H1 (cell line): ENCODE results near the gene BORCS8. TPM values are rescaled to one million over a fixed set of nuclear protein-coding genes. Genes with fewer than 3 reads are reported as not detected.

Experiments
- CTCF ChIA-PET: fragments of 300-600 bp; sonication (Branson Sonifier 250); formaldehyde crosslinking; loops from one replicate; lab custom pipeline; 2021; ENCODE audit not compliant: partially characterized antibody; lab: Charles Lee
- POLR2A ChIA-PET: fragments of 300-600 bp; sonication (Branson Sonifier 250); formaldehyde crosslinking; loops from one replicate; lab custom pipeline; 2021; ENCODE audit warnings: inconsistent platforms; ENCODE audit not compliant: partially characterized antibody; lab: Charles Lee
- DNase-seq, 2 experiments: peaks; one replicate each; pipeline versions ENCODE4 v3.0.0 to v3.0.0-alpha.2; 2010 to 2022; ENCODE audit warnings: low spot score in 2 of 2, low read depth in 1 of 2, mixed read lengths in 1 of 2
- FAIRE-seq: peaks from 2 replicates; lab custom pipeline; 2011; peaks lifted over from hg19 to GRCh38; lab: Jason Lieb, UNC
- H2AFZ ChIP-seq: 2 replicates; pipeline ENCODE4 v1.8.1; 2012; ENCODE audit warnings: low read length, inconsistent platforms
- H2AK5ac ChIP-seq: 2 replicates; pipeline ENCODE4 v1.6.1; 2013; ENCODE audit warnings: low read depth, low read length
- H2BK120ac ChIP-seq: replicated peaks from 2 replicates; pipeline ENCODE3; 2013; ENCODE audit warnings: low read depth, low read length, inconsistent platforms
- H2BK12ac ChIP-seq: 2 replicates; pipeline ENCODE4 v1.6.1; 2013; ENCODE audit warnings: low read depth, low read length
- H2BK15ac ChIP-seq: 2 replicates; pipeline ENCODE4 v1.6.1; 2013; ENCODE audit warnings: low read length
- H2BK20ac ChIP-seq: 2 replicates; pipeline ENCODE4 v1.6.1; 2013; ENCODE audit warnings: low read length
- H2BK5ac ChIP-seq: 2 replicates; pipeline ENCODE4 v1.6.1; 2013; ENCODE audit warnings: low read depth, low read length
- H3K14ac ChIP-seq: 2 replicates; pipeline ENCODE4 v1.6.1; 2013; ENCODE audit warnings: inconsistent platforms; ENCODE audit not compliant: insufficient read length
- H3K18ac ChIP-seq: 2 replicates; pipeline ENCODE4 v1.6.1; 2013; ENCODE audit warnings: low read length; ENCODE audit errors: extremely low read depth
- H3K23ac ChIP-seq: 2 replicates; pipeline ENCODE4 v1.6.1; 2013; ENCODE audit warnings: inconsistent platforms; ENCODE audit not compliant: insufficient read length
- H3K23me2 ChIP-seq: 2 replicates; pipeline ENCODE4 v1.6.1; 2013; ENCODE audit warnings: low read depth, low read length
- H3K27ac ChIP-seq: 2 replicates; pipeline ENCODE4 v1.6.1; 2011; ENCODE audit warnings: low read depth, low read length, inconsistent platforms
- H3K27me3 ChIP-seq, 4 experiments: replicated peaks in 1 of 4; 1 replicate in 1 of 4; 2 replicates in 3 of 4; pipeline versions ENCODE4 v1.6.1 to v1.8.1; 2011 to 2013; ENCODE audit warnings: low read length in 3 of 4, mild to moderate bottlenecking in 3 of 4, inconsistent platforms in 2 of 4, mixed read lengths in 2 of 4, moderate library complexity in 1 of 4; ENCODE audit not compliant: control insufficient read depth in 3 of 4, insufficient read depth in 3 of 4; ENCODE audit errors: extremely low read depth in 1 of 4
- H3K36me3 ChIP-seq, 4 experiments: 2 replicates each; pipeline versions ENCODE4 v1.6.1 to v1.8.1; 2011 to 2013; ENCODE audit warnings: mild to moderate bottlenecking in 4 of 4, low read length in 3 of 4, moderate library complexity in 2 of 4, control low read depth in 1 of 4, inconsistent platforms in 1 of 4; ENCODE audit not compliant: insufficient read depth in 4 of 4, control insufficient read depth in 2 of 4
- H3K4ac ChIP-seq: replicated peaks from 2 replicates; pipeline ENCODE3; 2013; ENCODE audit warnings: low read length, low read depth, mixed read lengths, inconsistent platforms; ENCODE audit not compliant: insufficient read length
- H3K4me1 ChIP-seq, 4 experiments: replicated peaks in 1 of 4; 1 replicate in 1 of 4; 2 replicates in 3 of 4; pipeline versions ENCODE4 v1.6.1 to v1.8.1; 2011 to 2013; ENCODE audit warnings: low read length in 3 of 4, inconsistent platforms in 2 of 4, mixed read lengths in 1 of 4; ENCODE audit not compliant: insufficient read depth in 4 of 4, control insufficient read depth in 3 of 4
- H3K4me2 ChIP-seq, 2 experiments: 2 replicates each; pipeline versions ENCODE4 v1.6.1 to v1.8.1; 2011 to 2013; ENCODE audit warnings: low read depth in 2 of 2, low read length in 2 of 2, control low read depth in 1 of 2, inconsistent platforms in 1 of 2, mild to moderate bottlenecking in 1 of 2; ENCODE audit not compliant: insufficient read depth in 1 of 2
- H3K4me3 ChIP-seq, 4 experiments: fragments of 200-600, 300-600 bp in 1 of 4; sonication (generic), shearing (Covaris generic), sonication (Bioruptor Twin) in 1 of 4; 2 replicates each; pipeline versions ENCODE4 v1.5.1 to v1.8.1; 2011 to 2016; ENCODE audit warnings: low read length in 4 of 4, low read depth in 3 of 4, control low read depth in 2 of 4, inconsistent platforms in 2 of 4, mild to moderate bottlenecking in 2 of 4, mixed read lengths in 1 of 4, moderate library complexity in 1 of 4; ENCODE audit not compliant: insufficient read depth in 2 of 4; ENCODE audit errors: extremely low read depth in 1 of 4
- H3K56ac ChIP-seq: replicated peaks from 2 replicates; pipeline ENCODE3; 2013; ENCODE audit warnings: low read depth, mild to moderate bottlenecking, mixed read lengths, low read length, inconsistent platforms; ENCODE audit not compliant: insufficient read length
- H3K79me1 ChIP-seq: 2 replicates; pipeline ENCODE4 v1.6.1; 2013; ENCODE audit warnings: low read depth, low read length, control low read depth
- H3K79me2 ChIP-seq, 2 experiments: 2 replicates each; pipeline versions ENCODE4 v1.6.1 to v1.8.1; 2012 to 2013; ENCODE audit warnings: low read length in 2 of 2, mild to moderate bottlenecking in 2 of 2, inconsistent platforms in 1 of 2; ENCODE audit not compliant: insufficient read depth in 2 of 2, control insufficient read depth in 1 of 2
- H3K9ac ChIP-seq, 4 experiments: replicated peaks in 1 of 4; 1 replicate in 1 of 4; 2 replicates in 3 of 4; pipeline versions ENCODE4 v1.6.1 to v1.8.1; 2011 to 2013; ENCODE audit warnings: low read depth in 3 of 4, low read length in 3 of 4, control low read depth in 2 of 4, mild to moderate bottlenecking in 2 of 4, moderate library complexity in 2 of 4, inconsistent platforms in 1 of 4; ENCODE audit errors: extremely low read depth in 1 of 4
- H3K9me3 ChIP-seq, 2 experiments: 2 replicates each; pipeline versions ENCODE4 v1.6.1 to v1.8.1; 2012 to 2013; ENCODE audit warnings: mild to moderate bottlenecking in 2 of 2, moderate library complexity in 2 of 2, control low read depth in 1 of 2, inconsistent platforms in 1 of 2, low read depth in 1 of 2, low read length in 1 of 2, mixed read lengths in 1 of 2; ENCODE audit not compliant: insufficient read depth in 2 of 2
- H4K20me1 ChIP-seq, 2 experiments: replicated peaks in 1 of 2; 2 replicates each; pipeline versions ENCODE3 to v1.8.1; 2011 to 2013; ENCODE audit warnings: inconsistent platforms in 2 of 2, low read length in 2 of 2, mild to moderate bottlenecking in 1 of 2; ENCODE audit not compliant: insufficient read depth in 2 of 2, control insufficient read depth in 1 of 2
- H4K5ac ChIP-seq: 2 replicates; pipeline ENCODE4 v1.6.1; 2013; ENCODE audit warnings: low read length, low read depth, mixed read lengths, inconsistent platforms; ENCODE audit not compliant: insufficient read length
- H4K8ac ChIP-seq: 2 replicates; pipeline ENCODE4 v1.8.0; 2013; ENCODE audit warnings: mild to moderate bottlenecking, moderate library complexity, low read length, inconsistent platforms; ENCODE audit not compliant: insufficient read depth; ENCODE audit errors: extremely low read depth
- H4K91ac ChIP-seq: replicated peaks from 2 replicates; pipeline ENCODE3; 2013; ENCODE audit warnings: low read length, mixed read lengths, inconsistent platforms; ENCODE audit not compliant: insufficient read length
- BRCA1 ChIP-seq: IDR thresholded peaks from 2 replicates; pipeline ENCODE4 v1.6.1; 2012; ENCODE audit warnings: low read depth, low read length, improper control_type of control experiment
- CHD2 ChIP-seq: IDR thresholded peaks from 2 replicates; pipeline ENCODE4 v1.6.1; 2012; ENCODE audit warnings: low read length, improper control_type of control experiment
- EGR1 ChIP-seq: IDR thresholded peaks from 2 replicates; pipeline ENCODE4 v1.6.1; 2011; ENCODE audit warnings: low read depth, low read length, borderline replicate concordance
- FOSL1 ChIP-seq: IDR thresholded peaks from 2 replicates; pipeline ENCODE4 v1.6.1; 2011; ENCODE audit warnings: mild to moderate bottlenecking, low read depth, low read length, moderate library complexity; ENCODE audit not compliant: insufficient read depth
- KDM4A ChIP-seq: IDR thresholded peaks from one replicate; pipeline ENCODE4 v1.7.1; 2012; ENCODE audit warnings: low read depth, mild to moderate bottlenecking, moderate library complexity, low read length, inconsistent platforms; ENCODE audit not compliant: severe bottlenecking
- MAX ChIP-seq: IDR thresholded peaks from 2 replicates; pipeline ENCODE4 v1.6.1; 2012; ENCODE audit warnings: inconsistent platforms
- NANOG ChIP-seq: IDR thresholded peaks from 2 replicates; pipeline ENCODE4 v1.6.1; 2011; ENCODE audit warnings: low read length, low read depth, mild to moderate bottlenecking, inconsistent platforms; ENCODE audit not compliant: insufficient read depth, poor library complexity, severe bottlenecking
- SAP30 ChIP-seq: fragments of 300-600 bp; sonication (generic); IDR thresholded peaks from 2 replicates; pipeline ENCODE4 v1.7.1; 2012; ENCODE audit warnings: low read length, moderate library complexity, mild to moderate bottlenecking, inconsistent platforms; ENCODE audit not compliant: insufficient read depth, insufficient replicate concordance
- TBP ChIP-seq: IDR thresholded peaks from 2 replicates; pipeline ENCODE4 v1.6.1; 2011; ENCODE audit warnings: low read depth, low read length, improper control_type of control experiment
- WGBS, 2 experiments: shearing (Covaris generic) in 1 of 2; methylation state at CpG; one replicate each; pipeline versions ENCODE4 v1.1.6 to v1.1.7; 2013 to 2015; ENCODE audit warnings: low lambda C conversion rate in 2 of 2, mixed read lengths in 2 of 2, inconsistent platforms in 1 of 2, low coverage in 1 of 2, missing lambda C conversion rate in 1 of 2; ENCODE audit not compliant: insufficient replicate concordance in 2 of 2, insufficient coverage in 1 of 2, insufficient read length in 1 of 2; ENCODE audit errors: extremely low coverage in 1 of 2, missing lambda C conversion rate in 1 of 2; 5-methylcytosine and 5-hydroxymethylcytosine counted together
- polyA plus RNA-seq, 7 experiments: library from polyadenylated mRNA; depleted of rRNA in 3 of 7; stranded (reverse) in 5 of 7; unstranded in 2 of 7; fragments of >200 nt in 5 of 7; fragments of 200-250 nt in 2 of 7; gene quantifications; 1 replicate in 5 of 7; 2 replicates in 1 of 7; 4 replicates in 1 of 7; pipeline versions ENCODE4 v1.2.1 to v1.2.3, GENCODE V29; 2011 to 2013; ENCODE audit warnings: missing spikeins in 2 of 7, mixed read lengths in 2 of 7
- total RNA-seq: library from RNA; stranded (reverse); fragmentation: NEBNext Ultra II Directional; extraction: Animal tissue kit (Norgen Biotek cat#: 25700); gene quantifications from 2 replicates; pipeline ENCODE4 v1.2.1, GENCODE V29; 2021

BORCS8 gene
- total and polyA plus RNA-seq, 2 of the 8 experiments (the other 6 are each of a cell fraction or from before 2014, with no cell fraction given) = 15.0 to 15.9 TPM

- Histone ChIP-seq H2BK15ac (no peak overlapping the region), H3K4me2 (no peak overlapping the region), H3K9ac (no peak overlapping the region), H2BK20ac (no peak overlapping the region), H2BK120ac (no peak overlapping the region), H3K4me3 (no peak overlapping the region), H4K5ac (no peak overlapping the region), H3K27ac (no peak overlapping the region), H3K18ac (no peak overlapping the region), H3K23me2 (no peaks in the 10 kb centered on the region), H3K4ac (no peak overlapping the region), H3K36me3 (no peaks in the 10 kb centered on the region), H3K79me1 (no peaks in the 10 kb centered on the region), H3K4me1 (peaks cover 0 to 2% (median under 1%) of the 10 kb centered on the region in 4 experiments; a peak in 2 of 7 replicates), H2BK12ac (no peak overlapping the region), H3K23ac (no peak overlapping the region), H3K14ac (no peak overlapping the region), H3K79me2 (no peaks in the 10 kb centered on the region), H2AK5ac (no peak overlapping the region), H4K20me1 (no peaks in the 10 kb centered on the region), H2BK5ac (no peak overlapping the region), H3K56ac (no peak overlapping the region), H2AFZ (no peak overlapping the region), H3K9me3 (no peaks in the 10 kb centered on the region), H3K27me3 (no peaks in the 10 kb centered on the region), H4K91ac (no peak overlapping the region), H4K8ac (no peak overlapping the region)
- no peak for DNase-seq
- no peak for FAIRE-seq
- 90% methylated on average over 2 of the region's 2 CpGs; no CpG with 5 or more reads in 1 of the 2 experiments for WGBS, 2 experiments
- CTCF ChIA-PET = interaction anchor here (1.0 to 4.7 kb wide), 7 partner anchors 8 to 193 kb away, joined by 3 to 85 read pairs (median 3); no protein-coding TSS in a partner anchor
- POLR2A ChIA-PET = interaction anchor here (0.6 to 5.7 kb wide), 3 partner anchors 10 to 145 kb away, joined by 4 to 33 read pairs (median 5); partner anchors contain the start of gene MEF2B
- TF ChIP-seq KDM4A (no peak), NANOG (no peak), BRCA1 (no peak), EGR1 (no peak), TBP (no peak), SAP30 (no peak), CHD2 (no peak), FOSL1 (no peak), MAX (no peak)
Measured at GRCh38 chr19:19149435-19149834, 42.5 kb downstream of the BORCS8 start.
